Urothelium cell line (cell line): ENCODE data around the gene WBP11.
A peak's percentile ranks its signal among the peaks of the same experiment; 100 is the strongest.
"Not testable (repeated sequence)": the region's sequence is repeated elsewhere in the genome, so short reads cannot be mapped to it uniquely, and the experiment has no call there.

Experiments
- DNase-seq: peaks from one replicate; pipeline ENCODE4 v3.0.0; 2011; ENCODE audit warnings: low spot score, mixed read lengths
- FAIRE-seq: peaks from 2 replicates; lab custom pipeline; 2011; peaks lifted over from hg19 to GRCh38; lab: Jason Lieb, UNC

The WBP11 gene

GRCh38 chr12:14774074-14774905 lies 29.0 kb downstream of the WBP11 start:
- FAIRE-seq (peak; percentile 23), DNase-seq (peak; percentile 55)

GRCh38 chr12:14773685-14774073 lies 29.6 kb downstream of the WBP11 start:
- FAIRE-seq (no peak), DNase-seq (no peak)

DNA sequence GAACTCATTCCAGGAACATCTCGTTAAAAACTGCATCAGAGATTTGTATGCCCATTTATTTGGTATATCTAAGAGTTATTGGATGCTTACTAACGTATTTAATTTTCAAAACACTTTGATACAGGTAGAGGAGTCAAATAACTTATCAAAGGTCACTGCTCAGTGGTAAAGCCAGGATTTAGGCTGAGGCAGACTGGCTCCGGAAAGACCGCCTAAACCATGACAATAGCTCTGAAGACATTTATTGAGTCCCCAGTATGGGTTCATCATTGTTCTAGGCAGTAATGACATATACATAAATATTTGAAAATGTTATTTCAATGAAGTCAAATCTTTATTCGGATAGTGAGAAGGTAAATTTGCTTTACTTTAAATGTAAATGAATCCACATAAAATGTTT lies 30.3 kb downstream of the WBP11 start:
- FAIRE-seq (no peak), DNase-seq (no peak)

- no peak for FAIRE-seq
- no peak for DNase-seq
Observed at GRCh38 chr12:14771651-14772137, 31.6 kb downstream of the WBP11 start.

DNA sequence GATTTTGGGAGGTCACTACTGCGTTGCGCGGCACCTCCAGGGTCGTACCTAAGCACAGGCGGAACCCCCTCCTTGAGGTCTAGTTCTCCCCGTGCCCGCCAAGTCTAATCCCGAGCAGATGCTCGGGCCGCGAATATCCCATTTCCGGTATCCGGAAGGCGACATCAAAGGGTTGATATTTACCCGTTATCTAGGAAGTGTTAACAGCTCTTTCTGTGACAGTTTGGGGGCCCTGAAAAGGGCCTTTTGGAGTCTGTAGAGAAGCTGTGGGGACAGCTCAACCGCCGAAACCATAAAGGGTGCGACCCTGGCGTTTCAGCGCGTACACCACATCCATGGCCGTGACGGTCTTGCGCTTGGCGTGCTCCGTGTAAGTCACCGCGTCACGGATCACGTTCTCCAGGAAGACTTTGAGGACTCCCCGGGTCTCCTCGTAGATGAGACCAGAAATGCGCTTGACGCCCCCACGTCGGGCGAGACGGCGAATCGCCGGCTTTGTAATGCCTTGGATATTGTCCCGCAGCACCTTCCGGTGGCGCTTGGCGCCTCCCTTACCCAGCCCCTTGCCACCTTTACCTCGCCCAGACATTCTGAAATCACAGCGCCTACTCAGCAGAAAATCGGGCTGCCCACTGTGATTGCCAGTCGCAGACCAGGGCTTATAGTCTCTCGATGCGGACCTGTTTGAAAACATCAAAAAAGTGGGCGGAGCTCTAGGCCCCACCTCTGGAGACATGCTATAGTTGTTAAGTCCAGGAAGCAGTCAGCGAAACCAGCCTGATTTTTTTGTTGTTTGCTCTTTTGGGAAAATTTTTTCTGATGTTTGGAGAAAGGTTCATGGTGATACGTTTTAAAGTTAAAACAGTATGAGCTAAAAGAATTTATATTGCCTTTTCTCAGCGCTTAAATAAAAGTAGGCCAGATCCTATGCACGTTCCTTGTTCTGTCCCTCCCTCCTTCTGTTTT lies 32.5 kb downstream of the WBP11 start:
- FAIRE-seq = peak; percentile 35
- peak; percentile 80 for DNase-seq

GRCh38 chr12:14769969-14770495 lies 33.2 kb downstream of the WBP11 start:
- FAIRE-seq = peak; percentile 9
- DNase-seq = peak; percentile 80

- FAIRE-seq (no peak), DNase-seq (peak; percentile 37)
Observed at GRCh38 chr12:14769466-14769968, 33.8 kb downstream of the WBP11 start.

- DNase-seq = no peak
- FAIRE-seq = no peak
Observed at GRCh38 chr12:14768823-14769405, 34.4 kb downstream of the WBP11 start.

DNA sequence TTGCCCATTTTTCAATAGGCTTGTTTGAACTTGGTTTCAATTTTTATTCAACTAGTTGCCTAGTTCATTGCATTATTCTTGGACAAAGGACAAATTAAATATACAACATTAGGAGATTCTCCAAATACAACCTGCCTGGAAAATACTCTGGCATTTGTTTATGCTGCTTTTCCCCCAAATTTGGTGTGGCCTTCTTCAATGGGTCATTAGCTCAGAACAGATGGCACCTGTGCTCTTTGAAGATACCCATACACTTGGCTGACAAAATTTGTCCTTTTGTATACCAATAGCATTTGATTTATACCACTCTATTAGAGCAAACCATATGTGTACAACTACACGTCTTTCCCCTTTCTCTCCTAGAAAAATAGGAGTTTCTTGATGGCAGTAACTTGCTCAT lies 35.7 kb downstream of the WBP11 start:
- no peak for DNase-seq

DNA sequence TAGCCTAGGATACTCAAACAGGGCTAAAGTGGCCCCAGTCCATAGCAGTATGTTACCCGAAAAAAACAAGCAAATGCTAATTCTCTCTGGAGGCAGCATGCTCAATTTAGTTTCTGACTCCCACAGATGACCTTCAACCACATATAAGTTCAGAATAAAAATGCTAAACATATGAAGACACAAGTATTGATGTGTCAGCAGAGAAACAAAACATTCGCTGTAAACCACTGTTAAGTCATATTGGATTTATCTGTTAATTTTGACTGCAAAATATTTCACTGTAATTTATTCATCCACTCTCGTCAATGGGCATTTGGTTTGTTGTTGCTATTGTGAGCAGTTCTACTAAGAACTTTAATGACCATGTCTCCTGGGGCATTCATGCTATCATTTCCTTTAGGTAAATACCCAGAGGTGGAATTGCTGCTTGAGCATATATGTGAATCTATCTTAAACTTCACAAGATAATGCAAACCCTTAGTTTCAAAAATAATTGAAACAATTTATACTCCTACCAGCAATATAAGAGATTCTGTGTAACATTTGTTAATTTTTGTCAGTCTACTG lies 36.5 kb downstream of the WBP11 start:
- FAIRE-seq (no peak), DNase-seq (no peak)

More for the DNA sequence above, 35.7 kb downstream of the WBP11 start:
- FAIRE-seq = no peak

DNA sequence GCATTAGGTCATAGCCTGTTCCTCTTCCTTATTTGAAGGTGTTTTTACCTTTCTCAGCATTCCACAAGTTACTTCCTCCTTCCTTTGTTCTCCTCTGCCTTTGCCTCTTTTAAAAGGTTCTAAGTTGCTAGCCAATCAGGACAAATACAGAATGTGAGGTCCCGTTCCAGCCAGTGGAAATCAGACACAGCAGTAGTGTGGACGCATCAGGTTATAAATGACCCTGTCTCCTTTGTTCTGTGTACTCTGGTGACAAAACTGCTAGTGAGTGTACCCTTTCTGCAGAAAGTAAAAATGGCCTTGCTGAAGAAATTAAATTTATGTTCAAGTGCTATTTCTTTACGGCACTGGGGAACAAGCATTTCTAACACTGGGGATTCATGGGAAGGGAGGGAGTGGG lies 37.3 kb downstream of the WBP11 start:
- not testable (repeated sequence) for DNase-seq, FAIRE-seq

- DNase-seq = no peak
- no peak for FAIRE-seq
Observed at GRCh38 chr12:14765398-14765797, 37.9 kb downstream of the WBP11 start.

DNA sequence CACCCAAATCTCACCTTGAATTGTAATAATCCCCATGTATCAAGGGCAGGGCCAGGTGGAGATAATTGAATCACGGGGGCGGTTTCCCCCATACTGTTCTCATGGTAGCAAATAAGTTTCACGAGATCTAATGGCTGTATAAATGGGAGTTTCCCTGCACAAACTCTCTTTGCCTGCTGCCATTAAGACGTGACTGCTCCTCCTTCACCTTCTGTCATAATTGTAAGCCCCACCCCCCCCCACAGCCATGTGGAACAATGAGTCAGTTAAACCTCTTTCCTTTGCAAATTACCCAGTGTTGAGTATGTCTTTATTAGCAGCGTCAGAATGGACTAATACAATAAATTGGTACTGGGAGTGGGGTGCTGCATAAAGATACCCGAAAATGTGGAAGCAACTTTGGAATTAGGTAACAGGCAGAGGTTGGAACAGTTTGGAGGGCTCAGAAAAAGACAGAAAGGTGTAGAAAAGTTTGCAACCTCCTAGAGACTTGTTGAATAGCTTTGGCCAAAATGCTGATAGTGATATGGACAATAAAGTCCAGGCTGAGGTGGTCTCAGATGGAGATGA lies 43.5 kb downstream of the WBP11 start:
- FAIRE-seq, DNase-seq: not testable (repeated sequence)

GRCh38 chr12:14756334-14757143 lies 46.7 kb downstream of the WBP11 start:
- FAIRE-seq (no peak), DNase-seq (peak; percentile 38)

DNA sequence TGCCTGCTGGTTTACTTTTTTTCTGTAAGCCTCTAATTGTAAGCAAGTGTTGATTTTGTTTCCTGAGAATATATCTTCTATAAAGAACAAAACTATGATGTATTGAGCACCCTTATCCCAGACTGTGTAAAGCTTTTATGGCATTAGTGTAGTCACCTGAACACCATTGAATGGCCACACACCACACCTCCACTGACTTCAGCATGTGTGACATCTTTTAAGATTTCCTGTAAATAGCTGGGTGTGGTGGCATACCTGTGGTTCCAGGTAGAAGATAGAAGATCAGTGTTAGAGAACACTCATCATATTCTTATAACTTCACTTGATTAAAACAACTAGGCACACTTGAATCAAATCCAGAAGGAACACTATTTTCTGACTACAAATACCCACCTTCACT lies 51.3 kb downstream of the WBP11 start:
- FAIRE-seq (no peak), DNase-seq (no peak)

- FAIRE-seq = no peak
Observed at GRCh38 chr12:14743061-14743460, 60.2 kb downstream of the WBP11 start.

GRCh38 chr12:14741942-14742341 lies 61.3 kb downstream of the WBP11 start:
- no peak for FAIRE-seq

More at GRCh38 chr12:14743061-14743460, 60.2 kb downstream of the WBP11 start:
- no peak for DNase-seq

GRCh38 chr12:14741153-14741552 lies 62.1 kb downstream of the WBP11 start:
- FAIRE-seq (no peak), DNase-seq (no peak)

More at GRCh38 chr12:14741942-14742341, 61.3 kb downstream of the WBP11 start:
- DNase-seq = no peak

DNA sequence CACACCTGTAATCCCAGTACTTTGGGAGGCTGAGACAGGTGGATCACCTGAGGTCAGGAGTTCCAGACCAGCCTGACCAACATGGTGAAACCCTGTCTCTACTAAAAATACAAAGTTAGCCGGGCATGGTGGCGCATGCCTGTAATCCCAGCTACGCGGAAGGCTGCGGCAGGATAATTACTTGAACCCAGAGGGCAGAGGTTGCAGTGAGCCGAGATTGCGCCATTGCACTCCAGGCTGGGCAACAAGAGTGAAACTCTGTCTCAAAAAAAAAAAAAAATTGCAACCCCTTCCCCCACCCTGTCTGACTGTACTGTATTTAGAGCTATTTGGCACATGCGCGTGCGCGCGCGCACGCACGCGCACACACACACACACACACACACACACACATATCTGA lies 66.8 kb downstream of the WBP11 start:
- DNase-seq, FAIRE-seq: not testable (repeated sequence)
